ENCODE data around the gene ZIC1. TPM values are rescaled to one million over a fixed set of nuclear protein-coding genes. Genes with fewer than 3 reads are reported as not detected.

Gene ZIC1
- total RNA-seq, 1 experiment from 2014 or later: not detected

- Histone ChIP-seq H4K5ac (ENCODE audit: insufficient read length, low read depth, low read length) (no peak overlapping the region), H3K79me1 (ENCODE audit: insufficient read depth, low read depth, low read length, poor library complexity, severe bottlenecking) (no peaks in the 10 kb centered on the region), H2BK120ac (ENCODE audit: low read depth, low read length, poor library complexity, severe bottlenecking) (no peak overlapping the region), H2BK15ac (ENCODE audit: low read depth, low read length) (no peak overlapping the region), H3K23ac (ENCODE audit: insufficient read length, low read depth, low read length) (no peak overlapping the region), H3K9me3 (ENCODE audit: control insufficient read depth, low read depth, low read length) (no peaks in the 10 kb centered on the region), H2BK20ac (ENCODE audit: low read depth, low read length, poor library complexity, severe bottlenecking) (no peak overlapping the region), H3K27me3 (ENCODE audit: insufficient read depth, low read length) (peaks cover 58% of the 10 kb centered on the region), H4K91ac (ENCODE audit: insufficient read length, low read depth, low read length) (no peak overlapping the region), H3K27ac (ENCODE audit: insufficient read length, low read depth, low read length) (no peak overlapping the region), H3K23me2 (ENCODE audit: insufficient read length, low read depth, low read length, poor library complexity, severe bottlenecking) (peaks cover 8% of the 10 kb centered on the region), H3K9ac (ENCODE audit: extremely low read depth, insufficient read length, low read length) (no peak overlapping the region), H2BK12ac (ENCODE audit: insufficient read length, low read depth, low read length) (no peak overlapping the region), H3K79me2 (ENCODE audit: insufficient read depth, low read length) (no peaks in the 10 kb centered on the region), H3K56ac (ENCODE audit: insufficient read length, low read depth, low read length) (no peak overlapping the region), H3K4me2 (ENCODE audit: insufficient read depth, insufficient read length, low read length) (no peak overlapping the region), H3K18ac (ENCODE audit: insufficient read length, low read depth, low read length) (no peak overlapping the region), H4K8ac (replicated peaks; ENCODE audit: insufficient read length, low read depth, low read length) (no peak overlapping the region), H3K14ac (ENCODE audit: insufficient read depth, low read length) (no peak overlapping the region), H4K20me1 (ENCODE audit: control insufficient read depth, insufficient read depth, insufficient read length) (no peaks in the 10 kb centered on the region), H3T11ph (ENCODE audit: low read length) (no peak overlapping the region), H2BK5ac (ENCODE audit: insufficient read length, low read length) (no peak overlapping the region), H3K4ac (ENCODE audit: low read depth, low read length) (no peak overlapping the region), H3K4me1 (ENCODE audit: insufficient read depth, low read length) (no peaks in the 10 kb centered on the region), H2AK5ac (ENCODE audit: insufficient read length, low read length) (no peak overlapping the region), H2AFZ (ENCODE audit: low read length) (no peak overlapping the region)
- WGBS (ENCODE audit: extremely low coverage, insufficient read length, low lambda C conversion rate): 100% methylated on average over 1 of the region's 1 CpG
- TF ChIP-seq, protein P1, sequence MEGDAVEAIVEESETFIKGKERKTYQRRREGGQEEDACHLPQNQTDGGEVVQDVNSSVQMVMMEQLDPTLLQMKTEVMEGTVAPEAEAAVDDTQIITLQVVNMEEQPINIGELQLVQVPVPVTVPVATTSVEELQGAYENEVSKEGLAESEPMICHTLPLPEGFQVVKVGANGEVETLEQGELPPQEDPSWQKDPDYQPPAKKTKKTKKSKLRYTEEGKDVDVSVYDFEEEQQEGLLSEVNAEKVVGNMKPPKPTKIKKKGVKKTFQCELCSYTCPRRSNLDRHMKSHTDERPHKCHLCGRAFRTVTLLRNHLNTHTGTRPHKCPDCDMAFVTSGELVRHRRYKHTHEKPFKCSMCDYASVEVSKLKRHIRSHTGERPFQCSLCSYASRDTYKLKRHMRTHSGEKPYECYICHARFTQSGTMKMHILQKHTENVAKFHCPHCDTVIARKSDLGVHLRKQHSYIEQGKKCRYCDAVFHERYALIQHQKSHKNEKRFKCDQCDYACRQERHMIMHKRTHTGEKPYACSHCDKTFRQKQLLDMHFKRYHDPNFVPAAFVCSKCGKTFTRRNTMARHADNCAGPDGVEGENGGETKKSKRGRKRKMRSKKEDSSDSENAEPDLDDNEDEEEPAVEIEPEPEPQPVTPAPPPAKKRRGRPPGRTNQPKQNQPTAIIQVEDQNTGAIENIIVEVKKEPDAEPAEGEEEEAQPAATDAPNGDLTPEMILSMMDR (conservative IDR thresholded peaks at IDR 0.05): no peak
- Mint-ChIP-seq H3K4me3 (no peak overlapping the region), H3K9me3 (peaks cover 0 to 3% of the 10 kb centered on the region in 2 experiments; a peak in 1 of 5 replicates), H3K27me3 (ENCODE audit: low read depth) (peaks cover 98% of the 10 kb centered on the region), H3K4me1 (peaks cover 16 to 41% of the 10 kb centered on the region in 2 experiments), H3K36me3 (ENCODE audit: insufficient read depth in 1 of 3, low read depth in 3 of 3) (no peaks in the 10 kb centered on the region), H3K27ac (no peak overlapping the region)
- no peak for DNase-seq
Observed at GRCh38 chr3:147364771-147365170, 44.4 kb upstream of the ZIC1 start.
